ENCODE results near the gene NEDD4.
A peak's percentile ranks its signal among the peaks of the same experiment; 100 is the strongest.
"Not testable (repeated sequence)": the region's sequence is repeated elsewhere in the genome, so short reads cannot be mapped to it uniquely, and the experiment has no call there.

The NEDD4 gene

GRCh38 chr15:55799291-55800212 is 193.9 kb downstream of the NEDD4 start:
- peak; percentile 80 for TF ChIP-seq CTCF (IDR thresholded peaks at IDR 0.05; ENCODE audit: low read depth, low read length, missing control alignments)
- DNase-seq (ENCODE audit: extremely low read depth, low read depth): no peak

GRCh38 chr15:55796321-55796965 is 197.0 kb downstream of the NEDD4 start:
- TF ChIP-seq CTCF (IDR thresholded peaks at IDR 0.05; ENCODE audit: low read depth, low read length, missing control alignments): no peak
- no peak overlapping the region for H3K4me3 ChIP-seq (replicated peaks; ENCODE audit: low read depth, low read length)
- no peak for DNase-seq (ENCODE audit: extremely low read depth, low read depth)

More at GRCh38 chr15:55799291-55800212, 193.9 kb downstream of the NEDD4 start:
- H3K4me3 ChIP-seq (replicated peaks; ENCODE audit: low read depth, low read length): no peak overlapping the region

GRCh38 chr15:55795031-55795430 is 198.4 kb downstream of the NEDD4 start:
- DNase-seq (ENCODE audit: extremely low read depth, low read depth): no peak
- no peak for TF ChIP-seq CTCF (IDR thresholded peaks at IDR 0.05; ENCODE audit: low read depth, low read length, missing control alignments)

GRCh38 chr15:55791551-55792400 is 201.6 kb downstream of the NEDD4 start:
- no peak for TF ChIP-seq CTCF (IDR thresholded peaks at IDR 0.05; ENCODE audit: low read depth, low read length, missing control alignments)
- no peak overlapping the region for H3K4me3 ChIP-seq (replicated peaks; ENCODE audit: low read depth, low read length)
- no peak for DNase-seq (ENCODE audit: extremely low read depth, low read depth)

More at GRCh38 chr15:55795031-55795430, 198.4 kb downstream of the NEDD4 start:
- no peak overlapping the region for H3K4me3 ChIP-seq (replicated peaks; ENCODE audit: low read depth, low read length)

GRCh38 chr15:55789066-55789660 is 204.2 kb downstream of the NEDD4 start:
- no peak overlapping the region for H3K4me3 ChIP-seq (replicated peaks; ENCODE audit: low read depth, low read length)
- DNase-seq (ENCODE audit: extremely low read depth, low read depth): no peak
- peak; percentile 74 for TF ChIP-seq CTCF (IDR thresholded peaks at IDR 0.05; ENCODE audit: low read depth, low read length, missing control alignments)

- H3K4me3 ChIP-seq (replicated peaks; ENCODE audit: low read depth, low read length): no peak overlapping the region
- TF ChIP-seq CTCF (IDR thresholded peaks at IDR 0.05; ENCODE audit: low read depth, low read length, missing control alignments): no peak
- no peak for DNase-seq (ENCODE audit: extremely low read depth, low read depth)
These were observed 207.1 kb downstream of the NEDD4 start for GRCh38 chr15:55786341-55786740.

- not testable (repeated sequence) for H3K4me3 ChIP-seq (replicated peaks; ENCODE audit: low read depth, low read length); DNase-seq (ENCODE audit: extremely low read depth, low read depth)
These were observed 207.8 kb downstream of the NEDD4 start for GRCh38 chr15:55785593-55785992.

Measured in HFF-Myc (cell line).